ENCODE results near the gene DLGAP4. TPM values are rescaled to one million over a fixed set of nuclear protein-coding genes. Genes with fewer than 3 reads are reported as not detected.

Gene DLGAP4
- total and polyA plus RNA-seq, 9 of the 15 experiments (the other 6 are each of a cell fraction or from before 2014, with no cell fraction given): 0.31 to 34.1 (median 4.5) TPM

DNA sequence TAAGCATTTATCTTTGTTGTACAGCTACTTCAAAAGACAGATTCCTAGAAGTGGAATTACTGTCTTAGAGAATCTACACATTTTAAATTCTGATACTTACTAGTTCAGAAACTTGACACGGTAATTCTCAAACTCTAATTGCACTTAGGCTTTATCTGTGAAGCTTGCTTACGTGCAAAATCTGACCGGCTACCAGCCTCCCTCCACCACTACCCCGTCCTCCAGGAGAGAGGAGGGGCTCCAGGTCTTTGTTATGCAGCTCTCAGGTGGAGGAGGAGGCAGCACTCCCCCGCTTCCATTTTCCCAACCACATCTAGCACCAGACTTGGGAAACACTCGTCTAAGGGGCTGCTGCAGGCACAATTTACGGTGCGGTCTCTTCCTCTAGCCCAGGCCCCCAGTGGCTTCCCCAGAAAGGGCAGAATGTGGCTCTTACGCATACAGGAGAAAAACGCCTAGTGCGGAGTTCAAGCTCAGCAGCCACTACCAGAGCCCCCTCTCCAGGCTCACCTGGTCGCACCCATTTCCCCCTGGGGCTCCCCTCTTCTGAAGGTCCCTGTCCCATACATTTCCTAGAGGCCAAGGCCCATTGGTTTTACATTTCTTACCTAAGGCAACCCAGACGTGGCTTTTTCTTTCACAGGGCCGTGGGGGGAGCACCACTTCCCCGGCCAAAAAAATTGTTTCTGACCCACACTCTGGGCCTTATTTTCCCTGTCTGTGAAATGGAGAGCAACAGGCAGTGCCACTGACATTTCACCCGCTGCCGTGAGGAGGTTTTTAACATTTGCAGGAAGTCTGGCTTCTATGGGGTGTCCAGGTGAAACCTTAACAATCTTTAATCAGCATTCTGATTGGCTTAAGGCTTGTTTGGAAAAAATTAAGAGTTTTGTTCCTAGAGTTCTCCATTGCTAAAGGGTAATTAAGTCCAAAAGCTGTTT, 265.7 kb downstream of the DLGAP4 start (continued):
- TF ChIP-seq, protein P1, sequence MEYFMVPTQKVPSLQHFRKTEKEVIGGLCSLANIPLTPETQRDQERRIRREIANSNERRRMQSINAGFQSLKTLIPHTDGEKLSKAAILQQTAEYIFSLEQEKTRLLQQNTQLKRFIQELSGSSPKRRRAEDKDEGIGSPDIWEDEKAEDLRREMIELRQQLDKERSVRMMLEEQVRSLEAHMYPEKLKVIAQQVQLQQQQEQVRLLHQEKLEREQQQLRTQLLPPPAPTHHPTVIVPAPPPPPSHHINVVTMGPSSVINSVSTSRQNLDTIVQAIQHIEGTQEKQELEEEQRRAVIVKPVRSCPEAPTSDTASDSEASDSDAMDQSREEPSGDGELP (CRISPR knock-in tag; IDR thresholded peaks at IDR 0.05; ENCODE audit: borderline replicate concordance): peak; percentile 24; the same call in 1 of the 2 replicates
- TF ChIP-seq RBM22 (IDR thresholded peaks at IDR 0.05; ENCODE audit: low read depth, low read length, poor library complexity, severe bottlenecking) (no peak), PHF8 (IDR thresholded peaks at IDR 0.05; ENCODE audit: borderline replicate concordance, low read length) (peak; percentile 21; the same call in 1 of the 2 replicates), MCM5 (IDR thresholded peaks at IDR 0.05; ENCODE audit: low read depth) (no peak)
- TF ChIP-seq, protein P2, sequence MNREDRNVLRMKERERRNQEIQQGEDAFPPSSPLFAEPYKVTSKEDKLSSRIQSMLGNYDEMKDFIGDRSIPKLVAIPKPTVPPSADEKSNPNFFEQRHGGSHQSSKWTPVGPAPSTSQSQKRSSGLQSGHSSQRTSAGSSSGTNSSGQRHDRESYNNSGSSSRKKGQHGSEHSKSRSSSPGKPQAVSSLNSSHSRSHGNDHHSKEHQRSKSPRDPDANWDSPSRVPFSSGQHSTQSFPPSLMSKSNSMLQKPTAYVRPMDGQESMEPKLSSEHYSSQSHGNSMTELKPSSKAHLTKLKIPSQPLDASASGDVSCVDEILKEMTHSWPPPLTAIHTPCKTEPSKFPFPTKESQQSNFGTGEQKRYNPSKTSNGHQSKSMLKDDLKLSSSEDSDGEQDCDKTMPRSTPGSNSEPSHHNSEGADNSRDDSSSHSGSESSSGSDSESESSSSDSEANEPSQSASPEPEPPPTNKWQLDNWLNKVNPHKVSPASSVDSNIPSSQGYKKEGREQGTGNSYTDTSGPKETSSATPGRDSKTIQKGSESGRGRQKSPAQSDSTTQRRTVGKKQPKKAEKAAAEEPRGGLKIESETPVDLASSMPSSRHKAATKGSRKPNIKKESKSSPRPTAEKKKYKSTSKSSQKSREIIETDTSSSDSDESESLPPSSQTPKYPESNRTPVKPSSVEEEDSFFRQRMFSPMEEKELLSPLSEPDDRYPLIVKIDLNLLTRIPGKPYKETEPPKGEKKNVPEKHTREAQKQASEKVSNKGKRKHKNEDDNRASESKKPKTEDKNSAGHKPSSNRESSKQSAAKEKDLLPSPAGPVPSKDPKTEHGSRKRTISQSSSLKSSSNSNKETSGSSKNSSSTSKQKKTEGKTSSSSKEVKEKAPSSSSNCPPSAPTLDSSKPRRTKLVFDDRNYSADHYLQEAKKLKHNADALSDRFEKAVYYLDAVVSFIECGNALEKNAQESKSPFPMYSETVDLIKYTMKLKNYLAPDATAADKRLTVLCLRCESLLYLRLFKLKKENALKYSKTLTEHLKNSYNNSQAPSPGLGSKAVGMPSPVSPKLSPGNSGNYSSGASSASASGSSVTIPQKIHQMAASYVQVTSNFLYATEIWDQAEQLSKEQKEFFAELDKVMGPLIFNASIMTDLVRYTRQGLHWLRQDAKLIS (CRISPR knock-in tag; IDR thresholded peaks at IDR 0.05): no peak

Data from K562 (cell line).